SJSA1 (cell line): Measurements from ENCODE around the gene TNFSF4. TPM values are rescaled to one million over a fixed set of nuclear protein-coding genes. Genes with fewer than 3 reads are reported as not detected.

Source experiments
- DNase-seq, 2 experiments: peaks; one replicate each; pipeline ENCODE4 v3.0.0-alpha.2; 2015 to 2020; ENCODE audit warnings: low spot score in 2 of 2, low read depth in 1 of 2
- H3K27ac ChIP-seq: fragments of 250-450 bp; sonication (Bioruptor Pico); 2 replicates; pipeline ENCODE4 v1.5.1; 2020; ENCODE audit warnings: mild to moderate bottlenecking, moderate library complexity
- H3K27me3 ChIP-seq: fragments of 250-450 bp; sonication (Bioruptor Pico); replicated peaks from 2 replicates; pipeline ENCODE4 v1.5.1; 2020; ENCODE audit warnings: mild to moderate bottlenecking, moderate library complexity
- H3K36me3 ChIP-seq: fragments of 250-450 bp; sonication (Bioruptor Pico); 2 replicates; pipeline ENCODE4 v1.5.1; 2020; ENCODE audit warnings: mild to moderate bottlenecking
- H3K4me1 ChIP-seq: fragments of 250-450 bp; sonication (Bioruptor Pico); replicated peaks from 2 replicates; pipeline ENCODE4 v1.6.1; 2021; ENCODE audit warnings: mild to moderate bottlenecking
- H3K4me3 ChIP-seq: fragments of 250-450 bp; sonication (Bioruptor Pico); 2 replicates; pipeline ENCODE4 v1.5.1; 2020; ENCODE audit warnings: mild to moderate bottlenecking
- H3K9me3 ChIP-seq: fragments of 250-450 bp; sonication (Bioruptor Pico); replicated peaks from 2 replicates; pipeline ENCODE4 v1.5.1; 2020; ENCODE audit warnings: mild to moderate bottlenecking
- total RNA-seq: library from RNA; depleted of rRNA; stranded (reverse); fragments of >200 nt; shearing (Covaris generic); gene quantifications from 2 replicates; pipeline ENCODE4 v1.2.3, GENCODE V29; 2014

Gene TNFSF4
- total RNA-seq, 1 experiment from 2014 or later, result 0.24 TPM

DNA sequence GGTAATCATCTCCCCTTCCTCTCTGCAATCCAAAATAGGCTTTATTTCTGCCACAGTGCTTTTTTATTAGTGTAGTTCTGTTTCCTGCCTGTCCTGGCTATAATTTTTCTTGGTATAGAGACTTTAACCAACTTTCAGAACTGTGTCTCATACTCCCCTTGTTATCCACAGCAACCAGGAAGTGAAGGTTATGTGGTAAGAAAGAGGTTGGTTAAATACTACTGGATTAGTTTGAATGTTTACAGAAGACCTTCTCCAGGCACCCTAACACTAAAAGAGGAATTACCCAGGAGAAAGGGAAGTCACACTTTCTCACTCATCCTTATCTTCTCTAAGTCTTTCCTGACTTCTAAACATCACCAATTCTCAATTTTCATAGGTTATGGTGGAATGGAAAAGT, 17.8 kb upstream of the TNFSF4 start:
- Histone ChIP-seq H3K9me3 (no peaks in the 10 kb centered on the region), H3K4me3 (no peak overlapping the region), H3K27ac (no peak overlapping the region), H3K4me1 (no peaks in the 10 kb centered on the region), H3K36me3 (no peaks in the 10 kb centered on the region), H3K27me3 (no peaks in the 10 kb centered on the region)
- no peak for DNase-seq

DNA sequence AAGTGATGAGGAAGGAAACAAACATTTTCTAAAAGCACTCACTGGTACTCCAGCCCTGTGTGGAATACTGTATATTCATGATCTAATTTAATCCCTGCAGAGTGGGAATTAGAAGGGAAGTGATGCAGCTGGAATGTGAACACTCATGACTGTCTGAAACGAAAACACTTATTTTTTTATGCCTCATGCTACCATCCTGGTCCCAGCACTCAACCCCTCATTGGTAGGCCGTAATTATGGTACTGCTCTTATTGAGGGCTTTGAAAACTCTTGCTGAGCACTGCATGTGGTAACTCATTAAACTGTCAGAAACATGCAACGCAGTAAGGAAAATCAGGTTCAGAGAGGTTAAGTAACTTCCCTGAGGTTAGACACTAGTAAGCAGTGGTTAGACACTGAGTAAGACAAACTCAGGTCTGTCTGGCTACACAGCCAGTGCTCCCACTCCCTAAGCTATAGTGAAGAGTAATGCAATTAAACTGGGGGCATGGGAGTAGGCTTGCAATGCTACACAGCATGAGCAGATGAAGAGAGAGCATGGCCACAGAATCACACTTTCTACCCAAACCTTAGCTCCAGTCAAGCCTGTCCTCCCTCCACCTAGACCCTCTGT, 17.3 kb upstream of the TNFSF4 start:
- H3K4me1 ChIP-seq, result no peaks in the 10 kb centered on the region
- no peak overlapping the region for H3K27ac ChIP-seq
- DNase-seq, result no peak
- no peaks in the 10 kb centered on the region for H3K9me3 ChIP-seq
- no peak overlapping the region for H3K4me3 ChIP-seq
- H3K27me3 ChIP-seq, result no peaks in the 10 kb centered on the region
- H3K36me3 ChIP-seq, result no peaks in the 10 kb centered on the region

DNA sequence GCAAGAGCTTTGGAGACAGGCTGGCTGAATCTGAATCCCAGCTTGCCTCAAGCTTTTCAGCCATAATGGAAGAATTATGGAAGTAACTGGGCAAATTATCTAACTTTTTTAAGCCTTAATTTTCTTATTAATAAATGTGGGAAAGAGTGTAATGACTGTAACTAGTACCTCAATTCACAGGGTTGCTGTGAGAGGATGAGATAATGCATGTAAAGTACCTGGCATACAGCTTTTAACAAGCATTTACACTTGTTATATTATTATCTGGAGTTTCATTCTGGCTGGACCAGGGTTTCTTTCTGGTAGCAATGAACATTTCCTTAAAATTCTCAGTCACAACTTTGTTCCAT, 15.9 kb upstream of the TNFSF4 start:
- H3K27me3 ChIP-seq, result no peaks in the 10 kb centered on the region
- no peak overlapping the region for H3K27ac ChIP-seq
- no peaks in the 10 kb centered on the region for H3K9me3 ChIP-seq
- DNase-seq, result no peak
- no peak overlapping the region for H3K4me3 ChIP-seq
- H3K36me3 ChIP-seq, result no peaks in the 10 kb centered on the region
- H3K4me1 ChIP-seq, result no peaks in the 10 kb centered on the region

DNA sequence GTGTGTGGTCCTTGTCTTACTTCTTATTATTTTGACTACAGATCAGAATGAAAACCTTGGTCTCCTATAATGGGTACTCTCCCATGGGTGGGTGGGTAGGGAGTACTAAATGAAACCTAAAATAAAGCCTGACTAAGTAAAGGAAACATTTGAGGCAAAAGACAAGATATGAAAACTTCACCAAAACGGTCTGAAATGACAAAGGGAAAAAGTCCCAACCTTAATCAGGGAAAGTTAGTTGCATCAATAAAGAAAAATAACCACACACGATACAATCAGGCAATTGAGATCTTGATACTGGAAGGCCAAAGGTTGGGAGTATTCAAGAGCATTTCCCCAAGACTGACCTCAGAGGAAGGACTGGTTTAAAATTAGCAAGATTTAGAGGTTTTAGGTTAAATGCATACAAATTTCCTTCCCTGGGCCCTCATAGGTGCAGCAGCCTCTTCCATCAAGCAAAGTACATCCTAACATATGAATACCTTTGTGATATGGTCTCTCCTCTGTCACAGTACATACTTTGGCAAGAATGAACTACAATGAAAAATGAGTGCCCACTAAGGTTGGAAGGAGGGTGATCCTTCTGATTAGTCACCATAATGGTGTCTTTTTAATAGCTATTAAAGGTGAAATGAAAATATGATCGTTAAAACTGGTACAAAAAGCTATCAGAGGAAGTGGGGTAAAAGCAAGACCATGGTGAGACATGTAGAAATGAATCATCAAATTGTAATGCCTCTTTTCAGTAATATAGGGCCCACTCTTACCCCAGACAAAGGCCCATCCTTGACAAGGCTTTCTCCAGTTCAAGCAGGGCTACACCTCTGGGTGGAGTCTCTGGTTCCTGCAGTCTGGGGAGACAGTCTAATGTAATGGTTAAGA, 15.3 kb upstream of the TNFSF4 start:
- no peak overlapping the region for H3K4me3 ChIP-seq
- no peak for DNase-seq
- H3K9me3 ChIP-seq, result no peaks in the 10 kb centered on the region
- H3K36me3 ChIP-seq, result no peaks in the 10 kb centered on the region
- no peak overlapping the region for H3K27ac ChIP-seq
- H3K4me1 ChIP-seq, result no peaks in the 10 kb centered on the region
- H3K27me3 ChIP-seq, result no peaks in the 10 kb centered on the region

DNA sequence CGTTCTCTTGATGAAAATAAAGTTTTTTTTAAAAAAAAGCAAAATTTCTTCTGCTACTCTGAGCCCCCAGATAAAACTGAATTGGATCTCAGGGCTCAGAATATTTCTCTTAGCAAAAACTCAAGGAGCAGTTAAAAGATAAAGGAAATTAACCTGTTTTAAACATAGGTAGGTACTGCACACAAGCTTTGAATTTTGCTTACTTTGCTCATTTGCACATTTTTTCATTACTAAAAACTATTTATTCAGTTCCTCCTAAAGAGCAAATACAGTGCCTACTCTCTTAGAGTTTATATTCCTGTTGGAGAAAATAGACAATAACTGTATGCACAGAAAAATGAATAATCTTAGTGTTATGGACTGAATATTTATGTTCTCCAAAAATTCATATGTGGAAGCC, 13.0 kb upstream of the TNFSF4 start:
- Histone ChIP-seq H3K27ac (no peak overlapping the region), H3K9me3 (no peaks in the 10 kb centered on the region), H3K36me3 (no peaks in the 10 kb centered on the region), H3K4me1 (no peaks in the 10 kb centered on the region), H3K4me3 (no peak overlapping the region), H3K27me3 (no peaks in the 10 kb centered on the region)
- no peak for DNase-seq

DNA sequence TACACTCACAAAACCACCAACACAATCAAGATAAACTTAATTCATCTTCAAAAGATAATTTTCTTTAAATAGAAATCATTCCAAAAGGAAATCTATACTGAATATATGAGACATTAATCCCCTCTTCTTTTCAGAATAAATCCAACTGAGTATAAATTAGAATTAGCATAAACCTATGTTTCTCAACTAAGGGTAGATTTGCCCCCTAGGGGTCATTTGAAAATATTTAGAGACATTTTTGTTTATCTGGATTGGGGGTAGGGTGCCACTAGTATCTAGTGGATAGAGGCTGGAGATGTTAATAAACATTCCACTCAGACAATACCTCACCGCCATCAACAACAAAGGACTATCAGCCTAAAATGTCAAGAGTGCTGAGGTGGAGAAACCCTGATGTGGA, 6.5 kb upstream of the TNFSF4 start:
- Histone ChIP-seq H3K27ac (no peak overlapping the region), H3K9me3 (no peaks in the 10 kb centered on the region), H3K36me3 (no peaks in the 10 kb centered on the region), H3K27me3 (no peaks in the 10 kb centered on the region), H3K4me1 (no peaks in the 10 kb centered on the region), H3K4me3 (no peak overlapping the region)
- no peak for DNase-seq

DNA sequence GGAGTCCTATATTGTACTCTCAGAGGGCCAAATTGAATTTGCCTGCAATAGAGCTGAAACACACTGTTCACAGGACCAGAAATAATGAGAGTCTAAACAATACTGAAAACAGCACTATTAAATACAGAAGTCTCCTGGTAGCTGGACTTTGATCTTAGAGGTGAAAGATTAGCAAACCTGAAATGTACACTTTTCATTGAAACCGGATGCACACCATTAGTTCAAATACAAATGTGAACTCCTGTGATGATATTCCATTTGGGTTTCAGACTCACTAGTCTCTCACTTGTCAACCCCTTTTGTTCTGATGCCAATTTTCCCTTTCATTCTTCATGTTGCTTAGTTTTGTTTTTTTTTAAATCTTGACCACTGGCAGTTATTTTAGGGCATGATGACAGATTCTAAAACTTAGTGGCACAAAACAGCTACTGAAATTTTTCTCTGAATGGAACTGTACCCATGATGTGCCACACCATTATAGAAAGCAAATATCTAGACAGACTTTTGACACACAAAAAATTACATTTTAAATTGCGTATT, 5.9 kb upstream of the TNFSF4 start:
- DNase-seq, result no peak
- H3K9me3 ChIP-seq, result no peaks in the 10 kb centered on the region

DNA sequence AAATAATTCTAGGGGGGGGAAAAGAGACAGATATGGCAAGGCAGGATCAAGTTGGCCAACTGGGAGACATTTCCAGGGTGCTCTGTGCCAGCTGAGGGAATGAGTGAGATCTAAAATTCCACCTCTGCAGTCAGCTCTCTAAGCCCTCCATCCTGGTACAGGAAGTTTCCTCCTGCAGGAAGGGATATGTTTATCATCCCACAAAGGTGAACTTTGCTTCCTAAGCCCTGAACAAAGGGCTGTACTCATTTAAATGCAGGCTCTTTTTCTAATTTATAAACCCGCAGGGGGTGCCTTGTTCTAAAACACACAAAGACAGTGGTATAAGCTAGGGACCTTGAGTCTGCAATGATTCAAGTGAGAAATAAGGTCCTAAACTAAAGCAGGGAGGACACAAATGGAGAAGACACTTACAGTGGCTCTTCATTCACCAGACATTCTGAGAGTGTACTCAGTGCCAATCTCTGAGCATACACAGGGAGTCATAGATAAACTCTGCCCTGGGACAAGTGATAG, 3.6 kb upstream of the TNFSF4 start:
- no peak for DNase-seq
- Histone ChIP-seq H3K27ac (no peak overlapping the region), H3K36me3 (no peaks in the 10 kb centered on the region), H3K9me3 (no peaks in the 10 kb centered on the region), H3K4me3 (no peak overlapping the region), H3K4me1 (no peaks in the 10 kb centered on the region), H3K27me3 (no peaks in the 10 kb centered on the region)

More for the DNA sequence above, 5.9 kb upstream of the TNFSF4 start:
- no peaks in the 10 kb centered on the region for H3K4me1 ChIP-seq
- H3K27me3 ChIP-seq, result no peaks in the 10 kb centered on the region
- no peak overlapping the region for H3K27ac ChIP-seq
- H3K36me3 ChIP-seq, result no peaks in the 10 kb centered on the region
- no peak overlapping the region for H3K4me3 ChIP-seq

DNA sequence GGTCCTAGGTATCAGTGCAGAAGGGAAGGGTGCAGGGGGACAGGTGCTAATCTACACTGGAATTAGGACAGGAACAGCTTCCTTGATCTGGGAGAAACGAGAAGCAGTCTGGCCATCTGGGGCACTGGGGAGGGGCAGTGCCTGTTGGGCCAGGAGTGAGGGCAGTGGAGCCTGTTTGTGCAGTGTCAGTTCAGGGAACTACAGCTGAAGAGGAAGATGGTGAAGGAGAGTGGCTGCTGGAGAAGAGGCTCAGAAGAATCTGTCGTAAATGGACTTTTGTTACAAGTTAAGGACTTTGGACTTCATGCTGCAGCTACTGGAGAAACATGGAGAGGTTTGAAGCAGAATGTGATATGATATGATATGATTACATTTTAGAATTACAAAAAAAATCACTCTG, 3.2 kb upstream of the TNFSF4 start:
- Histone ChIP-seq H3K36me3 (no peaks in the 10 kb centered on the region), H3K9me3 (no peaks in the 10 kb centered on the region), H3K27ac (no peak overlapping the region), H3K27me3 (no peaks in the 10 kb centered on the region), H3K4me1 (no peaks in the 10 kb centered on the region), H3K4me3 (no peak overlapping the region)
- no peak for DNase-seq

DNA sequence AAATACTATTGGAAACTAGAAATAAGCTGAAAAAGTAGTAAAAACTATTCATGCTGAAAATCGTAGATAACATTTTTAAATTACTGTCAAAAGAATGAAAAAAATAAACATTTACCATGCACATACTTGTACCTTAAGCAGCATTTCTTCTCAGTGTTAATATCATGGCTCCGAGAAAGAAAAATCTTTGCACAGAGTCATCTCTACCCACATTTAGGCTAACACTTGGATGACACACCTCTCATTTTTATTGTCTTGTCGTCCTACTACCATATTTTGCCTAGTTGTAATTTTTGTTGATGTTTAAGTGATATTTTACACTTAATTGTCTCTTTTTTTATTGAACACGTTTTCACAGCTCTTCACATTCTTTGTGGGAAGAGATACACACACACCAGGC, 1.7 kb upstream of the TNFSF4 start:
- Histone ChIP-seq H3K4me3 (no peak overlapping the region), H3K27ac (no peak overlapping the region), H3K27me3 (no peaks in the 10 kb centered on the region), H3K9me3 (no peaks in the 10 kb centered on the region), H3K4me1 (no peaks in the 10 kb centered on the region), H3K36me3 (no peaks in the 10 kb centered on the region)
- no peak for DNase-seq

DNA sequence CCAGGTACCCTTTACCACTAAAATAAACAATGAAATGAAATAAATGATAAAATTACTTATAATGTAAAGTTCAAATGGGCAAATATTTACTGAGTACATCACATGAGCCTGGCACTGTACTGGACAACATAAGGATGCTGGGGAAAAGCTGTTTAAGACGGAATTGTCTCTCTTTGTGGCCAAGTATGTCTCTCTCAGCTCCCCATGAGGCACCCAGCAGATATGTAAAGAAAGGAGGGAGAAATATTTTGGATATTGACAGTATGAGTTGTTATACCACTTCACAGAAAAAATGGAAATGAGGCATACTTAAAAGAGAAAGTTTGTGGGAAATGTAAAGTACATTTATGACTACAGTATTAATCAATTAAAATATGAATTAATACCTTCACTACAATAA, 1.0 kb upstream of the TNFSF4 start:
- no peak for DNase-seq
- Histone ChIP-seq H3K9me3 (no peaks in the 10 kb centered on the region), H3K4me3 (no peak overlapping the region), H3K4me1 (no peaks in the 10 kb centered on the region), H3K36me3 (no peaks in the 10 kb centered on the region), H3K27me3 (no peaks in the 10 kb centered on the region), H3K27ac (no peak overlapping the region)

DNA sequence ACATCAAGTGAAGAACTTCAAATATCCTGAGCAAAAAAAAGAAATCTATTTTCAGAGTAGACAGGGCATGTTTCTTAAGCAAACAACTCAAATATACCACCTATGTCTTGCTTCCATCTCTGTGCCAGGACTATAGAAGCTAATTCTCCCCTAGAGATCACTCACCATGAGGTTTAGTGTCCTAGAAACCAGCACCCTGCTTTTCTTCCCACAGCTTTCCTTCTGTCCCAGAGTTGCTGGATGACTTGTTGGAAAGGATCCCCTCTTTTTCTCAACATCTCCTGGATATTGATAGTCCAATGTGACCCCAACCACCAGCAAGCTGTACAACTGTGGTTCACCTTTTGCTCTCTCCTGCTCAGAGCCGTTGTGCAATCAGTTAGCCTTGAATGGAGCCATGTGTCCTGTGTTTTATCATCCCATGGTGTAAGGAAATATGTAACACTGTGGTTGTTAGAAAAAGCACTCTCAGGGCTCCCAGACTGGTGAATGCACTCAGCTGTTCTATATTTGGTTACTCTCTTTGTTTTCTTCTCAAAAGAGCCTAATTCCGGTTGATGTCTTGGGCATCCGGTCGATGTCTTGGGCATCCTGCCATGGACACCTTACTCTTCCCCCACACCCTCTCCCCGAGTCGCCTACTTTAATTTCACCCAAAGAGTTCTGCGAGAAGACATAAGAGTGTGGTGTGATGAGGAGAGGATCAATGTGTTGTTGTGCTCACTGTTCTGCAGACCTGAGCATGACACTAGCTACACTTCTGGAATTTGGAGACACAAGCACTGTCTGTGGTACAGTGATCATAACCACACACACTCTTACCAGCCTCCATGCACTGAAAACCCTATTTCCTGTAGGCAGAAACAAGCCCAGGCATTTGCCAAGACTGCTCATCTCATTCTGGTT, 1.7 kb downstream of the TNFSF4 start:
- no peak overlapping the region for H3K27ac ChIP-seq

DNA sequence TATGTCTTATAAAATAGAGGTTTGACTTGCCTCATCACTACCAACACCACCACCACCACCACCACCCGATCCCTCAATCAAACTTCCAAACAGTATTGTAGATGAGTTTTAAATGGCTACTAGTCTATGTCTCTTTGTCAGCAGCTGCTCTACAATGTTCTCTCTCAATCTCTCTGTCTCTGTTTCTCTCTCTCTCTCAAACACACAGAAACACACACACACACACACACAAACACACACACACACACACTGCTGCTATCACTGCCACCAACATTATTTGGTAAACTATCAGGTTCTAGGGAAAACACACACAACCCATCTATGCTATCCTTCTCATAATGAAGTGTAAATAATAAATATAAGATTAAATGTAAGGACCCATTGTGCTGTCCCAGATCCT, 2.4 kb downstream of the TNFSF4 start:
- Histone ChIP-seq H3K27me3 (no peaks in the 10 kb centered on the region), H3K36me3 (no peaks in the 10 kb centered on the region), H3K4me3 (no peak overlapping the region), H3K4me1 (no peaks in the 10 kb centered on the region), H3K27ac (no peak overlapping the region), H3K9me3 (no peaks in the 10 kb centered on the region)
- no peak for DNase-seq

More for the DNA sequence above, 1.7 kb downstream of the TNFSF4 start:
- Histone ChIP-seq H3K4me3 (no peak overlapping the region), H3K4me1 (no peaks in the 10 kb centered on the region), H3K9me3 (no peaks in the 10 kb centered on the region), H3K36me3 (no peaks in the 10 kb centered on the region), H3K27me3 (no peaks in the 10 kb centered on the region)
- no peak for DNase-seq
